ENCODE measurements around the gene R3HDM2.
"Not testable (repeated sequence)": the region's sequence is repeated elsewhere in the genome, so short reads cannot be mapped to it uniquely, and the experiment has no call there.

Gene R3HDM2

GRCh38 chr12:57433370-57433769 lies 2.5 kb upstream of the R3HDM2 start:
- Mint-ChIP-seq H3K4me3 (no peak overlapping the region), H3K36me3 (no peaks in the 10 kb centered on the region), H3K4me1 (peaks cover 13% of the 10 kb centered on the region), H3K27me3 (no peaks in the 10 kb centered on the region), H3K27ac (no peak overlapping the region), H3K9me3 (no peaks in the 10 kb centered on the region)
- DNase-seq (ENCODE audit: low spot score in 2 of 2) (no peak), ATAC-seq (ENCODE audit: low read depth) (no peak)

- Mint-ChIP-seq H3K27ac (peak overlapping the region; percentile 99), H3K4me3 (peak overlapping the region; percentile 90), H3K36me3 (no peaks in the 10 kb centered on the region), H3K9me3 (no peaks in the 10 kb centered on the region), H3K4me1 (peaks cover 21% of the 10 kb centered on the region), H3K27me3 (no peaks in the 10 kb centered on the region)
- ATAC-seq (ENCODE audit: low read depth) (no peak), DNase-seq (ENCODE audit: low spot score in 2 of 2) (no peak)
Observed at GRCh38 chr12:57431654-57432188, 878 bp upstream of the R3HDM2 start.

- ATAC-seq (ENCODE audit: low read depth) (peak; percentile 67), DNase-seq (ENCODE audit: low spot score in 2 of 2) (peak in 1 of 2 donors; percentile 73)
- no peaks in the 10 kb centered on the region for H3K9me3 Mint-ChIP-seq
- no peaks in the 10 kb centered on the region for H3K27me3 Mint-ChIP-seq
- H3K27ac Mint-ChIP-seq, result peak overlapping the region; percentile 99
- peaks cover 21% of the 10 kb centered on the region for H3K4me1 Mint-ChIP-seq
- peaks cover 2% of the 10 kb centered on the region for H3K36me3 Mint-ChIP-seq
- peak overlapping the region; percentile 90 for H3K4me3 Mint-ChIP-seq
Observed at GRCh38 chr12:57430112-57430930, 522 bp downstream of the R3HDM2 start.

GRCh38 chr12:57429473-57430111 lies 1.3 kb downstream of the R3HDM2 start:
- Mint-ChIP-seq H3K4me3 (peak overlapping the region; percentile 89), H3K27me3 (no peaks in the 10 kb centered on the region), H3K9me3 (no peaks in the 10 kb centered on the region), H3K36me3 (peaks cover 2% of the 10 kb centered on the region), H3K27ac (peak overlapping the region; percentile 99), H3K4me1 (peaks cover 21% of the 10 kb centered on the region)
- no peak for DNase-seq (ENCODE audit: low spot score in 2 of 2)
- no peak for ATAC-seq (ENCODE audit: low read depth)

GRCh38 chr12:57428965-57429364 lies 1.9 kb downstream of the R3HDM2 start:
- H3K36me3 Mint-ChIP-seq, result peaks cover 5% of the 10 kb centered on the region
- H3K27ac Mint-ChIP-seq, result peak overlapping the region; percentile 99
- DNase-seq (ENCODE audit: low spot score in 2 of 2) (no peak), ATAC-seq (ENCODE audit: low read depth) (no peak)
- H3K27me3 Mint-ChIP-seq, result no peaks in the 10 kb centered on the region
- peak overlapping the region; percentile 75 for H3K4me3 Mint-ChIP-seq
- H3K9me3 Mint-ChIP-seq, result no peaks in the 10 kb centered on the region
- peaks cover 23% of the 10 kb centered on the region for H3K4me1 Mint-ChIP-seq

- not testable (repeated sequence) for H3K27me3 Mint-ChIP-seq; DNase-seq (ENCODE audit: low spot score in 2 of 2); H3K9me3 Mint-ChIP-seq; ATAC-seq (ENCODE audit: low read depth); H3K27ac Mint-ChIP-seq; H3K4me3 Mint-ChIP-seq
- Mint-ChIP-seq H3K36me3 (peaks cover 11% of the 10 kb centered on the region), H3K4me1 (peaks cover 26% of the 10 kb centered on the region)
Observed at GRCh38 chr12:57426948-57427347, 3.9 kb downstream of the R3HDM2 start.

- H3K27me3 Mint-ChIP-seq, result no peaks in the 10 kb centered on the region
- DNase-seq (ENCODE audit: low spot score in 2 of 2) (no peak), ATAC-seq (ENCODE audit: low read depth) (no peak)
- H3K4me1 Mint-ChIP-seq, result peaks cover 27% of the 10 kb centered on the region
- peak overlapping the region; percentile 32 for H3K27ac Mint-ChIP-seq
- peaks cover 23% of the 10 kb centered on the region for H3K36me3 Mint-ChIP-seq
- no peaks in the 10 kb centered on the region for H3K9me3 Mint-ChIP-seq
- H3K4me3 Mint-ChIP-seq, result no peak overlapping the region
Observed at GRCh38 chr12:57420482-57420881, 10.4 kb downstream of the R3HDM2 start.

- Mint-ChIP-seq H3K27me3 (no peaks in the 10 kb centered on the region), H3K27ac (no peak overlapping the region), H3K4me1 (peaks cover 32% of the 10 kb centered on the region), H3K9me3 (no peaks in the 10 kb centered on the region), H3K4me3 (no peak overlapping the region), H3K36me3 (peaks cover 23% of the 10 kb centered on the region)
- ATAC-seq (ENCODE audit: low read depth) (no peak), DNase-seq (ENCODE audit: low spot score in 2 of 2) (no peak)
Observed at GRCh38 chr12:57419495-57419894, 11.3 kb downstream of the R3HDM2 start.

GRCh38 chr12:57418255-57418654 lies 12.6 kb downstream of the R3HDM2 start:
- ATAC-seq (ENCODE audit: low read depth) (no peak), DNase-seq (ENCODE audit: low spot score in 2 of 2) (no peak)
- peaks cover 30% of the 10 kb centered on the region for H3K4me1 Mint-ChIP-seq
- no peak overlapping the region for H3K27ac Mint-ChIP-seq
- H3K36me3 Mint-ChIP-seq, result peaks cover 22% of the 10 kb centered on the region
- H3K9me3 Mint-ChIP-seq, result no peaks in the 10 kb centered on the region
- H3K27me3 Mint-ChIP-seq, result no peaks in the 10 kb centered on the region
- no peak overlapping the region for H3K4me3 Mint-ChIP-seq

GRCh38 chr12:57416039-57416996 lies 14.5 kb downstream of the R3HDM2 start:
- Mint-ChIP-seq H3K36me3 (peaks cover 16% of the 10 kb centered on the region), H3K27ac (peak overlapping the region; percentile 62), H3K9me3 (no peaks in the 10 kb centered on the region), H3K4me1 (peaks cover 27% of the 10 kb centered on the region), H3K4me3 (no peak overlapping the region), H3K27me3 (no peaks in the 10 kb centered on the region)
- no peak for ATAC-seq (ENCODE audit: low read depth)
- DNase-seq (ENCODE audit: low spot score in 2 of 2), result no peak

GRCh38 chr12:57415088-57415487 lies 15.8 kb downstream of the R3HDM2 start:
- Mint-ChIP-seq H3K9me3 (no peaks in the 10 kb centered on the region), H3K36me3 (peaks cover 9% of the 10 kb centered on the region), H3K27ac (peak overlapping the region; percentile 62), H3K4me3 (no peak overlapping the region), H3K4me1 (peaks cover 26% of the 10 kb centered on the region), H3K27me3 (no peaks in the 10 kb centered on the region)
- ATAC-seq (ENCODE audit: low read depth) (no peak), DNase-seq (ENCODE audit: low spot score in 2 of 2) (no peak)

- H3K27ac Mint-ChIP-seq; DNase-seq (ENCODE audit: low spot score in 2 of 2); H3K27me3 Mint-ChIP-seq; H3K36me3 Mint-ChIP-seq; H3K4me3 Mint-ChIP-seq; ATAC-seq (ENCODE audit: low read depth); H3K9me3 Mint-ChIP-seq: not testable (repeated sequence)
- peaks cover 21% of the 10 kb centered on the region for H3K4me1 Mint-ChIP-seq
Observed at GRCh38 chr12:57414160-57414559, 16.7 kb downstream of the R3HDM2 start.

- no peaks in the 10 kb centered on the region for H3K9me3 Mint-ChIP-seq
- H3K27ac Mint-ChIP-seq, result no peak overlapping the region
- H3K4me1 Mint-ChIP-seq, result peaks cover 13% of the 10 kb centered on the region
- peaks cover 6% of the 10 kb centered on the region for H3K36me3 Mint-ChIP-seq
- H3K4me3 Mint-ChIP-seq, result no peak overlapping the region
- ATAC-seq (ENCODE audit: low read depth), result no peak
- no peak for DNase-seq (ENCODE audit: low spot score in 2 of 2)
- no peaks in the 10 kb centered on the region for H3K27me3 Mint-ChIP-seq
Observed at GRCh38 chr12:57410534-57410933, 20.3 kb downstream of the R3HDM2 start.

Measured in memory B cell (primary cell).